OCI-LY1 (cell line): ENCODE results near the gene DGLUCY.
"Not testable (repeated sequence)": the region's sequence is repeated elsewhere in the genome, so short reads cannot be mapped to it uniquely, and the experiment has no call there.

Source experiments
- H2AFZ ChIP-seq: fragments of 200-600 bp; sonication (generic), shearing (Covaris generic); 2 replicates; pipeline ENCODE4 v1.6.0; 2014; ENCODE audit warnings: antibody characterized with exemption, mild to moderate bottlenecking, low read length
- H3F3A ChIP-seq: fragments of 200-600 bp; sonication (generic), shearing (Covaris generic); 2 replicates; pipeline ENCODE4 v1.6.0; 2014; ENCODE audit warnings: mild to moderate bottlenecking, antibody characterized with exemption, low read length, moderate library complexity; ENCODE audit not compliant: insufficient read depth
- H3K27ac ChIP-seq: fragments of 200-600 bp; sonication (generic); 2 replicates; pipeline ENCODE4 v1.5.1; 2014; ENCODE audit warnings: low read length, mixed run types, mild to moderate bottlenecking, low read depth; ENCODE audit not compliant: poor library complexity, severe bottlenecking
- H3K27me3 ChIP-seq: fragments of 200-600 bp; sonication (generic); 2 replicates; pipeline ENCODE4 v1.6.0; 2014; ENCODE audit warnings: antibody characterized with exemption, mild to moderate bottlenecking, low read length, moderate library complexity; ENCODE audit not compliant: insufficient read depth
- H3K36me3 ChIP-seq: fragments of 200-600 bp; sonication (generic); 2 replicates; pipeline ENCODE4 v1.6.1; 2014; ENCODE audit warnings: mild to moderate bottlenecking, antibody characterized with exemption, low read length, moderate library complexity, mixed read lengths; ENCODE audit not compliant: insufficient read depth
- H3K4me1 ChIP-seq: fragments of 200-600 bp; sonication (generic); 2 replicates; pipeline ENCODE4 v1.5.1; 2014; ENCODE audit warnings: mild to moderate bottlenecking, low read length, moderate library complexity; ENCODE audit not compliant: insufficient read depth, severe bottlenecking
- H3K4me2 ChIP-seq: fragments of 200-600 bp; sonication (generic), shearing (Covaris generic); 2 replicates; pipeline ENCODE4 v1.6.1; 2014; ENCODE audit warnings: low read length
- H3K4me3 ChIP-seq: fragments of 200-600 bp; sonication (generic); 2 replicates; pipeline ENCODE4 v1.5.1; 2014; ENCODE audit warnings: low read length, low read depth, mild to moderate bottlenecking, mixed read lengths; ENCODE audit not compliant: poor library complexity, severe bottlenecking
- H3K79me2 ChIP-seq: fragments of 200-600 bp; shearing (Covaris generic); 2 replicates; pipeline ENCODE4 v1.6.1; 2016; ENCODE audit warnings: mixed run types, low read length, mixed read lengths; ENCODE audit not compliant: insufficient read depth
- H3K9ac ChIP-seq: fragments of 200-600 bp; sonication (generic), shearing (Covaris generic); 2 replicates; pipeline ENCODE4 v1.6.1; 2014; ENCODE audit warnings: mild to moderate bottlenecking, low read length, mixed read lengths
- H3K9me2 ChIP-seq: fragments of 200-600 bp; sonication (generic), shearing (Covaris generic); 2 replicates; pipeline ENCODE4 v1.6.1; 2014; ENCODE audit warnings: low read depth, mild to moderate bottlenecking, low read length, mixed read lengths
- H3K9me3 ChIP-seq: fragments of 200-600 bp; shearing (Covaris generic); 2 replicates; pipeline ENCODE4 v1.6.1; 2014; ENCODE audit warnings: low read length, mixed read lengths
- H4K20me1 ChIP-seq: fragments of 200-600 bp; sonication (generic), shearing (Covaris generic); 2 replicates; pipeline ENCODE4 v1.6.0; 2016; ENCODE audit warnings: mild to moderate bottlenecking, low read length; ENCODE audit not compliant: insufficient read depth
- CTCF ChIP-seq: fragments of 200-600 bp; sonication (generic), shearing (Covaris generic); IDR thresholded peaks from 2 replicates; pipeline ENCODE4 v1.5.1; 2017; ENCODE audit warnings: mild to moderate bottlenecking, antibody characterized with exemption, low read length, moderate library complexity, mixed read lengths
- EZH2 ChIP-seq: fragments of 200-600 bp; sonication (generic), shearing (Covaris generic); IDR thresholded peaks from 2 replicates; pipeline ENCODE4 v1.8.0; 2017; ENCODE audit warnings: borderline replicate concordance, mixed run types, mild to moderate bottlenecking, antibody characterized with exemption, low read length, moderate library complexity, mixed read lengths

Gene DGLUCY

GRCh38 chr14:91155626-91156089 is 41.8 kb downstream of the DGLUCY start:
- no peak overlapping the region for H2AFZ ChIP-seq
- H3F3A ChIP-seq = no peaks in the 10 kb centered on the region
- no peak overlapping the region for H3K4me2 ChIP-seq
- peaks cover 5% of the 10 kb centered on the region for H3K4me1 ChIP-seq
- H3K36me3 ChIP-seq = peaks cover 26% of the 10 kb centered on the region
- H3K9ac ChIP-seq = no peak overlapping the region
- TF ChIP-seq CTCF (peak; percentile 25; the same call in 1 of the 2 replicates), EZH2 (no peak)
- H3K9me2 ChIP-seq = no peaks in the 10 kb centered on the region
- no peak overlapping the region for H3K4me3 ChIP-seq
- no peaks in the 10 kb centered on the region for H3K79me2 ChIP-seq
- H4K20me1 ChIP-seq = no peaks in the 10 kb centered on the region
- H3K27me3 ChIP-seq = no peaks in the 10 kb centered on the region
- H3K27ac ChIP-seq = no peak overlapping the region
- no peaks in the 10 kb centered on the region for H3K9me3 ChIP-seq

- not testable (repeated sequence) for H3K4me2 ChIP-seq, H3K9me3 ChIP-seq, H4K20me1 ChIP-seq, H3K4me1 ChIP-seq, H3K9me2 ChIP-seq, H3K9ac ChIP-seq, H3K79me2 ChIP-seq, H2AFZ ChIP-seq, H3F3A ChIP-seq, H3K4me3 ChIP-seq, H3K27me3 ChIP-seq, H3K27ac ChIP-seq
- peaks cover 31% of the 10 kb centered on the region for H3K36me3 ChIP-seq
Observed at GRCh38 chr14:91156142-91156666, 42.3 kb downstream of the DGLUCY start.

- H3K79me2 ChIP-seq, H3K4me2 ChIP-seq, H3K9ac ChIP-seq, H3K27ac ChIP-seq, H3K9me3 ChIP-seq, H2AFZ ChIP-seq, H3K27me3 ChIP-seq, H3K4me3 ChIP-seq, H3K4me1 ChIP-seq, H3F3A ChIP-seq, H4K20me1 ChIP-seq, H3K9me2 ChIP-seq: not testable (repeated sequence)
- peaks cover 38% of the 10 kb centered on the region for H3K36me3 ChIP-seq
Observed at GRCh38 chr14:91156877-91157276, 43.0 kb downstream of the DGLUCY start.

- H3K36me3 ChIP-seq = peaks cover 51% of the 10 kb centered on the region
- H4K20me1 ChIP-seq = no peaks in the 10 kb centered on the region
- H3K9me2 ChIP-seq = no peaks in the 10 kb centered on the region
- H3K9ac ChIP-seq = no peak overlapping the region
- no peak overlapping the region for H3K4me3 ChIP-seq
- no peak overlapping the region for H3K27ac ChIP-seq
- no peaks in the 10 kb centered on the region for H3K27me3 ChIP-seq
- H3K4me1 ChIP-seq = peaks cover 5% of the 10 kb centered on the region
- no peak overlapping the region for H2AFZ ChIP-seq
- H3K9me3 ChIP-seq = no peaks in the 10 kb centered on the region
- TF ChIP-seq CTCF (no peak), EZH2 (no peak)
- no peaks in the 10 kb centered on the region for H3K79me2 ChIP-seq
- no peaks in the 10 kb centered on the region for H3F3A ChIP-seq
- no peak overlapping the region for H3K4me2 ChIP-seq
Observed at GRCh38 chr14:91158091-91158790, 44.4 kb downstream of the DGLUCY start.
